Pulmonary artery endothelial cell (primary cell): ENCODE data around the gene FGF5. TPM values are rescaled to one million over a fixed set of nuclear protein-coding genes. Genes with fewer than 3 reads are reported as not detected.
A peak's percentile ranks its signal among the peaks of the same experiment; 100 is the strongest.
"Not testable (repeated sequence)": the region's sequence is repeated elsewhere in the genome, so short reads cannot be mapped to it uniquely, and the experiment has no call there.

Experiments
- DNase-seq: peaks from one replicate; pipeline ENCODE4 v3.0.0-alpha.2; 2011; ENCODE audit warnings: low read depth, low spot score
- total RNA-seq: library from RNA; depleted of rRNA; stranded (reverse); fragments of >200 nt; gene quantifications from 2 replicates; pipeline ENCODE4 v1.2.3, GENCODE V29; 2014

The FGF5 gene
- 0.32 and 0.53 TPM in 2 replicates for total RNA-seq

DNA sequence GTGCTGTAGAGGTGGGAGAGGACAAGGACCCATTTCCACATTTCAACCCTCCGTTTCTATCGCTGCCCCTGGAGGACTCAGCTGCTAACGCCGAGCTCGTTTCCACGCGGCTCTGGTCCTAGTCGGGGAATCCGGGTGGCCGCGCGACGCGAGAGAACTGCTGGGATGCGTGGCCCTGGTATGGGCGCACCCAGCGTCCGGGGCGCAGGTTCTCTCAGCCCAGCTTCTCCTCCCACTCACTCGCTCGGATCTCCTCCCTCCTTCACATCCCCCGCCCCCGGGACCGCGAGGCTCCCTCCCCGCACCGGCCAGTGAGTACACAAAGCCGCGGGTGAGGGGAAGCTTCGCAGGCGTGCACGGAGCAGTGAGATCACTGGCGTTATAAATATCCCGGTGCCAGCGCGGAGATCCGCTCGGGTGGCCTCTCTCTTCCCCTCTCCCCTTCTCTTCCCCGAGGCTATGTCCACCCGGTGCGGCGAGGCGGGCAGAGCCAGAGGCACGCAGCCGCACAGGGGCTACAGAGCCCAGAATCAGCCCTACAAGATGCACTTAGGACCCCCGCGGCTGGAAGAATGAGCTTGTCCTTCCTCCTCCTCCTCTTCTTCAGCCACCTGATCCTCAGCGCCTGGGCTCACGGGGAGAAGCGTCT, at the start of gene FGF5:
Gene FGF5, plus strand, starts transcription at position 412 of the 649 bp plus-strand sequence. Its CDS starts 161 bp downstream, at position 573.
- peak; percentile 36 for DNase-seq

- no peak for DNase-seq
Measured at GRCh38 chr4:80219301-80220025, 47.0 kb upstream of the FGF5 start.

- DNase-seq, result no peak
Measured at GRCh38 chr4:80220711-80221110, 45.8 kb upstream of the FGF5 start.

DNA sequence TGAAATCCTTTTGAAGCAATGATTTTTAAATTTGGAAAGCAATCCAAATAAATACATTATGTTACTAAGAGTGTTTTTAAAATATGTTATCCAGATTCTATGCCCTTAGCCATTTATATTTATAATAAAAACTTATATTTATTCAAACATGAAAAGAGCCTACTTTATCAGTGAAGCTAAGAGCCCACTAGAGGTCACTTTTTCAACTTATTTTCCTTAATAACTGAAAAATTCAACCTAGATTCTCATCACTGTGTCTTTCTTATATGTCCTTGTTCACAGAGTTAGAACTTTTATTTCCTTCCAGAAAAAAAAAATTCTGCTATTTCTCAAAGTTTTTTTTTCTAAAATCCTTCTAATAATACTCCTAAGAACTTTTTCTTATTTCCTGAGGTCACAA, 45.3 kb upstream of the FGF5 start:
- no peak for DNase-seq

DNA sequence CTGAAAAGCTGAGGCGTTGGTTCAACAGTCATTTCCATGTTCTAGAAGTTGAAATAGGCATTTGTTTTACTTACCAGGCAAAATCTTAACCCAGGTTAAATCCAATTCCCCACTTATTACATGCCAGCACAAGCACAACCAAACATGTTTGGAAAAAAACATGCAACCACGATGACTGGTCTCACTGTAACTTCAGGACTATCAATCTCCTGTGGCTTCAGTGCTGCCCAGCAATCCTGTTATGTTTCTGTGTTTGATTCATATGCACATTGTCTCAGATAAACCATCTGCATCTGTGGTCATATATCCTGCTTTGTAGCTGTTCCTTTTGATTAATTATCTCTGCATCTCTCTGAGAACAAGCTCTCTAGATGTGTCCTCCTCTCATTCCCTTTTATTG, 40.9 kb upstream of the FGF5 start:
- DNase-seq, result no peak

DNA sequence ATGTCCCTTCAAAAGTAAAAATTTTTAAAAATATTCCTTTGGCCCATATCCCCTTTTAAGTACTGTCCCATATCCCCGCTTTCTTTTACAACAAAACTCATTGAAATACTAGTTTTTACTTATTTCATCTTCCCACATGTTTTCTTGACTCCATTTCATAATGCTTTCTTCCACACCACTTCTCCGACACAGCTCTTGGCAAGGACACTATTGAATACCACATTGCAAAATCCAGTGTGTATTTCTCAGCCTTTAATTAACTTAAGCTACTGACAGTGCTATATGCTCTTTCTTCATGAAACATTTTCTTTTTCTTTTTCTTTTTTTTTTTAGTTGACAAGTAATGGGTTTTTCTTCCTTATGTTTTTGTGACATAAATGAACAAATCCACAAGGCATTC, 40.4 kb upstream of the FGF5 start:
- no peak for DNase-seq

DNA sequence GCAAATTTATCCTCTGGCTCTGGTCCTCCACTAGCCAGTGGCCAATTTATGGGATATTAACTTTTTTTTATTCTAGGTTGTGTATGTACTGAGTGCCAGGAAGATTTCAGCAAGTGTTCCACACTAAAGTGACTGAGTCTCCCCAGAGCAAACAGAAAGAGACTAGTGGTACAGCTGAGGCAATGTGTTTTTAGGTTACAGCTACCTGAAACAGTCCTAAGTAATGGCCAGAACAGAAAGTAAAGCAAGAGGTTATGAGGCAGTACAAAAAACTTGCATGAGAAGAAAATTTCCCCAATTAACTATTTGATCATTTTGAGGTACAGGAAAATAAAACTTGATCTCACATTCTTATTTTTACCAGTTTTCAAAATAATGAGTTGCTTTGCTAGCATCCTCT, 38.0 kb upstream of the FGF5 start:
- DNase-seq, result no peak

DNA sequence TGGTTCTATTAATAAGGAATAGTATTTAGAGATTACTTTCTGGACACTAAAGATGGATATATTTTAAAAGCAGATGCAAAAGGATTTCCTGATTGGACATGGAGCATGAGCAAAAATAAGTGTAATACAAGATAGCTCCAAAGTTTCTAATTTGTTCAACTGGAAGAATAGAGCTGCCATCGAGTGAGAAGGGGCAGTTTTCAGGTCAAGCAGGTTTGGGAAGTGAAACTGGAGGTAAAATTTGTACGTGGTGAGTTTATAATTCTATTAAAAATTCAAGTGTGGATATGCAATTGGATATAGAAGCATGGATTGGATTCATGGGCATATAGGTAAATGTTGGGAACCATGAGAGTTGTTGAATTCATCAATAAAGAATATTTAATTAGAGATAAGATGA, 37.3 kb upstream of the FGF5 start:
- no peak for DNase-seq

DNA sequence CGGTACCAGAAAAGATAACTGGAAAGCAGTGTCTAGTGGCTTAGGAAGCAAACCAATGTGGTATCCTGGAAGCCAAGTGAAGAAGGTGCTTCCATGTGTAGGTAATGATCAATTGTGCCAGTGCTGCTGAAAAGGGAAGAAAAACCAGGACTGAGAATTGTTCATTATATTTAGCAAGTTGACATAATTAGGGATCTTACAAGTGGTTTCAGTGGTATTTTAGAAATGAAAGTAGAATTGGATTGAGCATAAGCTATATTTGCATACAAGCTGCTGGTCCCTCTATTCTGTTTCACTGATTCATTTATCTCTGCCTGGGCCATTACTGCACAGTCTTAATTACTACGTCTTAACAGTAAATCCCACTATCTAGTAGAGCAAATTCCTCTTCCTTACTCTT, 36.9 kb upstream of the FGF5 start:
- DNase-seq, result no peak

GRCh38 chr4:80231180-80231579, 35.3 kb upstream of the FGF5 start:
- no peak for DNase-seq

DNA sequence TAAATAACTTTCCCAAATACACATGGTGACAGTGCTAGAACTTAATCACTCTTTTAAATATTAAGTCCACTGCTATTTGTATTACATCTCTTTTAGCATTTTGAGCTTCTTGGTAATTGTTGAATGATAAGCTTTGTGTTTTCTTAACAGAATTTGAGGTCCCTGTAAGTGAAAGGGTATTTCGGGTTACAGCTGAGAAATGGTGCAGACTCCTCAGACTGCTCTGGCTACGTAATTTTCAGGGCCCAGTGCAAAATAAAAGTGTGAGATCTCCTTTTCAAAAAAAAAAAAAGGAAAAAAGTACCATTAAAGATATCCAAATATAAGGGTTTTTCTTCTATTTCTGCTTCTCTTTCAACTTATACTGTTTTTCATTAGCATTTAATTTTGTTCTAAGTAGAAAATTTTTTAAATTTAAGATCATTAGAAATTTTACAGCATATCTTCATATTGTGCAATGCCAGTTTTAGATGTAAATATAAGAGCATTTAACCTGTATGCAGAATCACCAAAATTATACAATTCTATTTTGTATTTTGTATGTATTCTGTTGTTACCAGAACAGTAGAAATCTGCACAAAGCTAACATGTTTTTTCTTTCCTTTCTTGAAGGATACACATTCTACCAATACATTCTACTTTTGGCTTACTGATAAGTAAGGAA, 33.6 kb upstream of the FGF5 start:
- no peak for DNase-seq

- no peak for DNase-seq
Measured at GRCh38 chr4:80233390-80233789, 33.1 kb upstream of the FGF5 start.

GRCh38 chr4:80235451-80235850, 31.0 kb upstream of the FGF5 start:
- DNase-seq, result no peak

GRCh38 chr4:80237992-80238391, 28.5 kb upstream of the FGF5 start:
- DNase-seq, result peak; percentile 87

DNA sequence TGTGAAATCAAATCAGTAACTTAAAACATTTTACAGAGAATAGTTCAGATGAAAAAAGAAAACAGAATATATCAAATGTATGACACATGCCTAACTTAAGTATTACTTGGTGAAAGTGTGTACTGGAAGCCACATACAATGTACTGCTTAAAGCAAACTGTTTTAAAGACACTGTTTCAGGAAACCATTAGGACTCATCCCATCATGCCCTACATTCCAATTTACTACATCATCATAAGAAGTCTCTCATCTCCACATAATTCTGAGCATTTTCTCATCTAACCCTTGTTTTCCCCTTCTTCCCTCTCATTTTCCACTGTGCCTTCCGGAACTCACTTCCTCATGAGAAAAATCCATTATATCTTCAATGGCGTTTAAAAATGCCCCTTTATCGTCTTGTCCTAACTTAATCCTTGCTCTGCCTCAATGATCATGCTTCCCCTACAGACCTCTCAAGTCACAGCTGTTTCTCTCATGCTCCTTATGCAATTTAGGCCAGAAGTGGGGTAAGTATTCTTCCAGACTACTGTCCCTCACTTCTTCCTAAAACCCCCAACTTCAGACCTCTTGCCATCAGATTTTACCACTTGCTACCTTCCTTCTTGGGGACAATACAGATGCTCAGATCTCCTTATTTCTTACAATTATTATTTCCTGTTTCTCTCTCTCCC, 26.8 kb upstream of the FGF5 start:
- no peak for DNase-seq

GRCh38 chr4:80240976-80241375, 25.5 kb upstream of the FGF5 start:
- DNase-seq, result no peak

DNA sequence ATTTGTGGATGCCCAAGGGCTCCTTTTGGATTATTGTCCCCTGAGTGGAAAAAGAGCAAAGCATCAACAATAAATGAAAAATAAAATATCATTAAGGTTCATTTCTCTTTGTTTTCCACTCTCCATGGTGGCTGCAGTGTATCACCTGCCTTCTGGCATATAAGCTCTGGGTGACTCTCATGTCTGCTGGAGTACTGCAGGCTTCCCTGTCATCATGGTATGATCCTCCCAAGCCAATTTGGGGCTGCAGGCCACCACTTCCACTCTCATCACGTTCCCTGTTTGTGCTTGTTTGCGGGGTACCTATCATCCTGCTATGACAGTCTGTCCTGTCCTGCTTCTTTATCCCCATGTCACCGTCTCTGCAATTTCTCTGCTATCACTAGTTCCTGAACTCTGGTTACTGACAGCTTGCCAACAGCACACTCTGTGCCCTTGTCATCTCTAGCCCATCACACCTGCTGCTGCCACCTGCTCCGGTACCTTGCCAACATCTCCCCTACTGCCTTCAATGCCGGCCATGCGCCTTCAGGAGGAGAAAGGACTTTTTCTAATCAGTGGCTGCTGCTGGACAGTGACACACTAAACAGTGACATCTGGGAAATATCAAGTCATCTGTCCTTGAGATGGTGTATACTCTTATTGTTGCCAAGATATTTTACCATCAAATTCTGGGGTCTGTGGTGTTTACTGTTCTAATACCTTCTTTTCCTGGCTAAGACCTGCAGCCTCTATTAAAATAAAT, 23.0 kb upstream of the FGF5 start:
- DNase-seq, result no peak

DNA sequence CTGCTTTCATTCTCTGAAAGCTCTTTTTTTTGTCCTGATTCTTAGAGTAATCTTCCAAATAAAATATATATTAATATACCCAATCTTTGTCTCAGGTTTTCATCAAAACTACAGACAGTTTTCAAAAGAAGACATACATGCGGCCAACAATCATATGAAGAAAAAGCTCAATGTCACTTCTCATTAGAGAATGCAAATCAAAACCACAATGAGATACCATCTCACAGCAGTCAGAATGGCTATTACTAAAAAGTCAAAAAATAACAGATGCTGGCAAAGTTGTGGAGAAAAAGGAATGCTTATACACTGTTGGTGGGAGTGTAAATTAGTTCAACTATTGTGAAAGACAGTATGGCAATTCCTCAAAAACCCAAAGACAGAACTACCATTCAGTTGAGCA, 19.0 kb upstream of the FGF5 start:
- not testable (repeated sequence) for DNase-seq

DNA sequence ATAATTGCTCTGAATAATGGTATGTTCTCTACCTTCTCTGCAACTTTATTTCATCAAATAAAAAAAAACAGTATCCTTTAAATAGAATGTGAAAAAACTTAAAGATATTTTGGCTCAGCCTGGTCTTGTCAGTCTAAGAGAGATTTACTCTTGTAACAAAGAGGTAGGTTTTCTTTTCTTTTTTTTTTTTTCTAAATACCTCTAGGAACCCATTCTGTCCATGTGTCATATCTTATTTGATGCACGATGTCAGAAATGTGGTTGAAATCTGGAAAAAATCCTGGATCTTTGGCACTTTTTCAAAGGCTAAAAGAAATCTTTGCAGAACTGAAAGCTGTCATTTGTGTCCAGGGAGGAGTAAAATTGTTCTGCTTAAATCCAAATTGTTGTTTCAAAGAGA, 17.3 kb upstream of the FGF5 start:
- DNase-seq, result no peak

- no peak for DNase-seq
Measured at GRCh38 chr4:80252427-80252826, 14.0 kb upstream of the FGF5 start.

DNA sequence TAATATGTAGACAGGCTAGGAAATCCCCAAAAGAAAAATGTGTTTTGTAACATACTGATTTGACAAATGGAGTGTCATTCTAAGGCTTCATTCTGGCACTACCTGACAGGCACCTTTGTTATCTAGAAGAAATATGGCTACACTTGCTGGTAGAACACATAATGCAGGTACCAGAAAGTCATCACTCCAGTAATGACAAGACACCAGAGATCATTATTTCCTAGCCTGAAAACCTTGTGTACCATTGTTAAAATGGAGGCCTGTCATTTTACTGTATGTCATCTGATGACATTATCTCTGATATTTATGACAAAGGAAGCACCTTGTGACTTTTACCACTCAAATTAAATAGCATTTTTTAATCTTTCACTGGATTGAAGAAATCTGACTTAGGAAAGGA, 13.5 kb upstream of the FGF5 start:
- no peak for DNase-seq
